GM19372 (cell line): ENCODE measurements around the gene SERPINB4.
A peak's percentile ranks its signal among the peaks of the same experiment; 100 is the strongest.

Source experiments
- ATAC-seq: cut with Tn5 transposase; IDR thresholded peaks from one replicate; pipeline ENCODE4 v1.9.1; 2021; ENCODE audit warnings: mild to moderate bottlenecking, low read depth, moderate library complexity; ENCODE audit not compliant: unreplicated experiment

The SERPINB4 gene

GRCh38 chr18:63637703-63638102 is 6.4 kb downstream of the SERPINB4 start:
- ATAC-seq = no peak

GRCh38 chr18:63627819-63628218 is 16.2 kb downstream of the SERPINB4 start:
- ATAC-seq = no peak

GRCh38 chr18:63626431-63626830 is 17.6 kb downstream of the SERPINB4 start:
- no peak for ATAC-seq

GRCh38 chr18:63624863-63625262 is 19.2 kb downstream of the SERPINB4 start:
- no peak for ATAC-seq

- no peak for ATAC-seq
Measured at GRCh38 chr18:63619661-63620060, 24.4 kb downstream of the SERPINB4 start.

GRCh38 chr18:63617915-63618234 is 26.2 kb downstream of the SERPINB4 start:
- no peak for ATAC-seq

GRCh38 chr18:63617049-63617914 is 26.8 kb downstream of the SERPINB4 start:
- peak; percentile 67 for ATAC-seq

GRCh38 chr18:63613420-63613819 is 30.6 kb downstream of the SERPINB4 start:
- ATAC-seq = no peak

GRCh38 chr18:63606526-63606925 is 37.5 kb downstream of the SERPINB4 start:
- ATAC-seq = no peak

GRCh38 chr18:63604791-63605567 is 39.1 kb downstream of the SERPINB4 start:
- ATAC-seq = no peak

- ATAC-seq = peak; percentile 87
Measured at GRCh38 chr18:63603772-63604171, 40.3 kb downstream of the SERPINB4 start.

GRCh38 chr18:63603355-63603754 is 40.7 kb downstream of the SERPINB4 start:
- no peak for ATAC-seq

GRCh38 chr18:63596964-63597363 is 47.1 kb downstream of the SERPINB4 start:
- ATAC-seq = no peak

GRCh38 chr18:63592471-63592870 is 51.6 kb downstream of the SERPINB4 start:
- ATAC-seq = no peak

- no peak for ATAC-seq
Measured at GRCh38 chr18:63591725-63592124, 52.3 kb downstream of the SERPINB4 start.

- no peak for ATAC-seq
Measured at GRCh38 chr18:63590966-63591695, 52.9 kb downstream of the SERPINB4 start.

- no peak for ATAC-seq
Measured at GRCh38 chr18:63590373-63590772, 53.7 kb downstream of the SERPINB4 start.

GRCh38 chr18:63588909-63589308 is 55.1 kb downstream of the SERPINB4 start:
- no peak for ATAC-seq
